T-helper 2 cell treated with Interferon-gamma antibody and Interleukin-4, amounts not matched to agents 5 μg/mL and 100 μg/mL, for 36 hours (primary cell): ENCODE data around the gene LRRFIP1.
"Not testable (repeated sequence)": the region's sequence is repeated elsewhere in the genome, so short reads cannot be mapped to it uniquely, and the experiment has no call there.

Experiments used
- DNase-seq: peaks from one replicate; pipeline ENCODE4 v3.0.0; 2021; ENCODE audit warnings: low spot score
- H3K27ac Mint-ChIP-seq: one replicate; pipeline ENCODE4 v1.8.0; 2021; ENCODE audit warnings: mild to moderate bottlenecking, mixed read lengths
- H3K27me3 Mint-ChIP-seq: one replicate; pipeline ENCODE4 v1.8.0; 2021; ENCODE audit warnings: low read depth, mixed read lengths
- H3K36me3 Mint-ChIP-seq: one replicate; pipeline ENCODE4 v1.8.0; 2021; ENCODE audit warnings: low read depth, mixed read lengths
- H3K4me1 Mint-ChIP-seq: one replicate; pipeline ENCODE4 v1.8.0; 2021; ENCODE audit warnings: low read depth, mixed read lengths
- H3K4me3 Mint-ChIP-seq: one replicate; pipeline ENCODE4 v1.8.0; 2022; ENCODE audit warnings: mild to moderate bottlenecking, moderate library complexity, mixed read lengths
- H3K9me3 Mint-ChIP-seq: one replicate; pipeline ENCODE4 v1.8.0; 2021; ENCODE audit warnings: mixed read lengths

LRRFIP1 gene

GRCh38 chr2:237603718-237604362 is 23.5 kb upstream of the LRRFIP1 start:
- Mint-ChIP-seq H3K27me3 (peaks cover 10% of the 10 kb centered on the region), H3K27ac (peak overlapping the region; percentile 89), H3K4me3 (peak overlapping the region; percentile 59), H3K9me3 (no peaks in the 10 kb centered on the region), H3K4me1 (peaks cover 13% of the 10 kb centered on the region), H3K36me3 (no peaks in the 10 kb centered on the region)
- peak; percentile 38 for DNase-seq

DNA sequence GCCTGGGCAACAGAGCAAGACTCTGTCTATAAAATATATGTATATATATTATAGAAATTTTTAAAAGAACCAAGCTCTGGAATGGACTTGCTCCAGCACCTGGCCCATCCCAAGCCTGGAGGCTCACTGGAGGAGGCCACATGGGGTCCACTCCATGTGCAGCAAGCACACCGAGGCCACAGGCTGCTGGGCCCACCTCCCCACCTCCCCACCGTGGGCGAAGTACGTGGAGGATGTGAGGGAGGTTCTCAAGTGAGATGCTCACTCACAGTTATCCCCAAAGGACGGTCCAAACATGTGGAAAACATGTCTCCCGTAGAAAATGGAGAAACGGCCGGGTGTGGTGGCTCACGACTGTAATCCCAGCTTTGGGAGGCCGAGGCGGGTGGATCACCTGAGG is 23.0 kb upstream of the LRRFIP1 start:
- Mint-ChIP-seq H3K9me3 (no peaks in the 10 kb centered on the region), H3K27ac (no peak overlapping the region), H3K4me3 (peak overlapping the region; percentile 59), H3K4me1 (peaks cover 13% of the 10 kb centered on the region), H3K36me3 (no peaks in the 10 kb centered on the region), H3K27me3 (peaks cover 10% of the 10 kb centered on the region)
- DNase-seq, result no peak

GRCh38 chr2:237604960-237605359 is 22.4 kb upstream of the LRRFIP1 start:
- no peak for DNase-seq
- H3K9me3 Mint-ChIP-seq, result no peaks in the 10 kb centered on the region
- H3K4me3 Mint-ChIP-seq, result no peak overlapping the region
- peak overlapping the region; percentile 1 for H3K27ac Mint-ChIP-seq
- peaks cover 13% of the 10 kb centered on the region for H3K4me1 Mint-ChIP-seq
- H3K36me3 Mint-ChIP-seq, result no peaks in the 10 kb centered on the region
- H3K27me3 Mint-ChIP-seq, result peaks cover 10% of the 10 kb centered on the region

- not testable (repeated sequence) for H3K4me3 Mint-ChIP-seq, H3K9me3 Mint-ChIP-seq, DNase-seq, H3K36me3 Mint-ChIP-seq, H3K27ac Mint-ChIP-seq
- Mint-ChIP-seq H3K4me1 (peaks cover 13% of the 10 kb centered on the region), H3K27me3 (peaks cover 12% of the 10 kb centered on the region)
Measured at GRCh38 chr2:237606522-237606921, 20.9 kb upstream of the LRRFIP1 start.

- Mint-ChIP-seq H3K4me3 (no peak overlapping the region), H3K4me1 (peaks cover 17% of the 10 kb centered on the region), H3K27me3 (peaks cover 12% of the 10 kb centered on the region), H3K27ac (no peak overlapping the region), H3K36me3 (no peaks in the 10 kb centered on the region), H3K9me3 (no peaks in the 10 kb centered on the region)
- no peak for DNase-seq
Measured at GRCh38 chr2:237612527-237613357, 14.6 kb upstream of the LRRFIP1 start.

DNA sequence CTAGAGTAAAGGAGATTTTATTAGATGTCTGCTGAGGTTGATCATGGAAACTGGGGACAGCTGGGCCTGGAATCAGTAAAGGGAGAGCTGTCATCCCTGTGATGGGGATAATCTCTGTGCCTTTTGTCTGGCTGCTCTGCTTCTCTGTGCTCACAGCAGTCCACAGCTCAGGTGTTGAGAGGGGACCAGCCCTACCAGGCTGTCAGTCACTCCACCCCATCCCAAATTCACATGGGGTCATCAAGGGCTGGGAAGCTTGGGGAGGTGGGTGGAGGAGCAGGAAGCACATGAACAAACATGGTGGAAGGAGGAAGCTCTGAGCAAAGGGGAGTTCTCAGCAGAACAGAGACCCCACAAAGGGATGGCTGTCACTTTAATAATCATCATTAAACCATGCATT is 13.7 kb upstream of the LRRFIP1 start:
- Mint-ChIP-seq H3K27me3 (peaks cover 9% of the 10 kb centered on the region), H3K36me3 (no peaks in the 10 kb centered on the region), H3K9me3 (no peaks in the 10 kb centered on the region), H3K4me1 (peaks cover 23% of the 10 kb centered on the region), H3K4me3 (no peak overlapping the region), H3K27ac (no peak overlapping the region)
- no peak for DNase-seq

DNA sequence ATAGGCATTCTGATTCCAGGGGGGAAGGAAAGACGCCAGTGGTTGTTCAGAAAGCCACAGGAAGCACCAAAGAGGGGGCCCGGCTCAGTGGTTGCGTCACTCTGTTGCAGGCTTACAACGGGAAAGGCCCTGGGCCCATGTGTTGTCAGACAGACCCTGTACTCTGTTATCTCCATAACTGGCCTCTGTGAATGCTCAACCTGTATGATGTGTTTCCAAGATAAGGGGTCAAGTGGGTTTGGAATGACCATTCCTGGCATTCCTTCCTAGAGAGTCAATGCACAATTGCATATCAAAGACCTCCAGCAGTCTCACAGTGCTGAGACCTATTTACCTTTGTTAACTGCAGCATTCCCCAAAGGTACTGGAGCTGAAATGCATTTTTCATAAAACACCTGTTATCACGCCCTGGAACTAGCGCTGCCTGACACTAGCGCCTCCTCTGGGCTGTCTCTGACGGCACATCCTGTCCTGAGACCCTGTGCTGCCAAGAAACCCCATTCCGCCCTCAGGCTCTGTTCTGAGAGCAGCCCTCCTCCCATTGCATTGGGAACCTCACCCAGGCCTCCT is 13.2 kb upstream of the LRRFIP1 start:
- Mint-ChIP-seq H3K4me1 (peaks cover 24% of the 10 kb centered on the region), H3K4me3 (no peak overlapping the region), H3K27me3 (peaks cover 10% of the 10 kb centered on the region), H3K36me3 (no peaks in the 10 kb centered on the region), H3K27ac (no peak overlapping the region), H3K9me3 (no peaks in the 10 kb centered on the region)
- DNase-seq, result no peak

GRCh38 chr2:237615631-237616249 is 11.6 kb upstream of the LRRFIP1 start:
- DNase-seq, result no peak
- no peak overlapping the region for H3K27ac Mint-ChIP-seq
- no peaks in the 10 kb centered on the region for H3K9me3 Mint-ChIP-seq
- H3K4me1 Mint-ChIP-seq, result peaks cover 24% of the 10 kb centered on the region
- H3K4me3 Mint-ChIP-seq, result no peak overlapping the region
- H3K27me3 Mint-ChIP-seq, result peaks cover 8% of the 10 kb centered on the region
- H3K36me3 Mint-ChIP-seq, result no peaks in the 10 kb centered on the region

GRCh38 chr2:237616373-237616733 is 11.0 kb upstream of the LRRFIP1 start:
- Mint-ChIP-seq H3K27me3 (peaks cover 8% of the 10 kb centered on the region), H3K36me3 (no peaks in the 10 kb centered on the region), H3K27ac (no peak overlapping the region), H3K4me1 (peaks cover 24% of the 10 kb centered on the region), H3K4me3 (no peak overlapping the region), H3K9me3 (no peaks in the 10 kb centered on the region)
- no peak for DNase-seq

GRCh38 chr2:237616734-237617586 is 10.4 kb upstream of the LRRFIP1 start:
- no peak for DNase-seq
- Mint-ChIP-seq H3K36me3 (no peaks in the 10 kb centered on the region), H3K4me3 (peak overlapping the region; percentile 63), H3K9me3 (no peaks in the 10 kb centered on the region), H3K4me1 (peaks cover 24% of the 10 kb centered on the region), H3K27ac (no peak overlapping the region), H3K27me3 (peaks cover 14% of the 10 kb centered on the region)

- H3K4me3 Mint-ChIP-seq, result no peak overlapping the region
- H3K27ac Mint-ChIP-seq, result no peak overlapping the region
- no peaks in the 10 kb centered on the region for H3K9me3 Mint-ChIP-seq
- no peak for DNase-seq
- H3K27me3 Mint-ChIP-seq, result peaks cover 16% of the 10 kb centered on the region
- H3K36me3 Mint-ChIP-seq, result no peaks in the 10 kb centered on the region
- H3K4me1 Mint-ChIP-seq, result peaks cover 24% of the 10 kb centered on the region
Measured at GRCh38 chr2:237617587-237617982, 9.8 kb upstream of the LRRFIP1 start.

DNA sequence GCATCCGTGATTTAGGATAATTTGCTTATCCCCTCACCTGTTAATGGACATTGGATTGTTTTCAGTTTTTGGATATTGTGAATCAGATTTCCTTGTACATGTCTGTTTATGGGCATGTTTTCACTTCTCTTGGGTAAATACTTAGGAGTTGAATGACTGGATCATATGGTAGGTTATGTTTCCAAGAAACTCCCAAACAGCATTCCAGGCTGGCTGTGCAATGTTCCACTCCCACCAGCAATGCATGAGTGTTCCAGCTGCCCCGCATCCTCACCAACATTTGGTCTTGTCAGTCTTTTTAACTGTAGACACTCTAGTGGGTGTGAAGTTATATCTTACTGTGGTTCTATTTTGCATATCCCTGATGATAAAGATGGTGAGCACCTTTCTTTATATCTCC is 8.9 kb upstream of the LRRFIP1 start:
- no peak for DNase-seq
- Mint-ChIP-seq H3K27ac (no peak overlapping the region), H3K9me3 (no peaks in the 10 kb centered on the region), H3K4me3 (no peak overlapping the region), H3K4me1 (peaks cover 24% of the 10 kb centered on the region), H3K36me3 (no peaks in the 10 kb centered on the region), H3K27me3 (peaks cover 20% of the 10 kb centered on the region)
